GM15510 (cell line): ENCODE data around the gene FIGNL1.

Experiments
- POLR2A ChIP-seq: IDR thresholded peaks from 3 replicates; pipeline ENCODE4 v1.6.1; 2011; ENCODE audit warnings: borderline replicate concordance; ENCODE audit not compliant: insufficient read length; ENCODE audit errors: extremely low read depth

FIGNL1 gene

GRCh38 chr7:50397320-50397970 lies 52.7 kb downstream of the FIGNL1 start:
- no peak for TF ChIP-seq POLR2A

GRCh38 chr7:50396856-50397255 lies 53.3 kb downstream of the FIGNL1 start:
- TF ChIP-seq POLR2A: no peak

- TF ChIP-seq POLR2A: no peak
Measured at GRCh38 chr7:50394315-50394714, 55.8 kb downstream of the FIGNL1 start.
